Measurements from ENCODE around the gene MICU2. TPM values are rescaled to one million over a fixed set of nuclear protein-coding genes. Genes with fewer than 3 reads are reported as not detected.

The MICU2 gene
- total and polyA plus RNA-seq, 2 experiments from 2014 or later = 51.0 to 122 TPM

GRCh38 chr13:21453387-21454081 is 150.4 kb downstream of the MICU2 start:
- DNase-seq (ENCODE audit: low spot score) = no peak
- Mint-ChIP-seq H3K9me3 (peaks cover 21% of the 10 kb centered on the region), H3K4me3 (no peak overlapping the region), H3K4me1 (peaks cover 10% of the 10 kb centered on the region), H3K27me3 (ENCODE audit: insufficient read depth, low read depth, poor library complexity) (peaks cover 4% of the 10 kb centered on the region), H3K36me3 (ENCODE audit: low read depth) (peaks cover 42% of the 10 kb centered on the region), H3K27ac (no peak overlapping the region)
- Histone ChIP-seq H3K27ac (ENCODE audit: low read depth) (no peak overlapping the region), H4K20me1 (replicated peaks; ENCODE audit: insufficient read depth) (peaks cover 38% of the 10 kb centered on the region), H3K9me2 (ENCODE audit: insufficient read depth) (no peaks in the 10 kb centered on the region), H2AFZ (no peak overlapping the region), H3K4me1 (ENCODE audit: insufficient read depth) (peaks cover 8% of the 10 kb centered on the region), H3K27me3 (ENCODE audit: insufficient read depth) (no peaks in the 10 kb centered on the region), H3K79me2 (replicated peaks; ENCODE audit: insufficient read depth) (peaks cover 96% of the 10 kb centered on the region), H3F3A (replicated peaks; ENCODE audit: low read depth) (no peaks in the 10 kb centered on the region), H3K4me3 (no peak overlapping the region), H3K4me2 (no peak overlapping the region), H3K36me3 (ENCODE audit: insufficient read depth) (no peaks in the 10 kb centered on the region)
- TF ChIP-seq CREB1 (CRISPR knock-in tag; IDR thresholded peaks at IDR 0.05; ENCODE audit: low read depth) (no peak), EZH2phosphoT487 (IDR thresholded peaks at IDR 0.05; ENCODE audit: unreplicated experiment) (no peak), REST (IDR thresholded peaks at IDR 0.05; ENCODE audit: unreplicated experiment) (no peak), ZNF331 (CRISPR knock-in tag; IDR thresholded peaks at IDR 0.05; ENCODE audit: low read depth) (no peak), JUNB (IDR thresholded peaks at IDR 0.05; ENCODE audit: unreplicated experiment) (no peak), CTCF (conservative IDR thresholded peaks at IDR 0.05; ENCODE audit: low read depth in 2 of 2) (no peak), ZNF114 (CRISPR knock-in tag; IDR thresholded peaks at IDR 0.05) (no peak)
- no peak for ATAC-seq

GRCh38 chr13:21450936-21451335 is 153.0 kb downstream of the MICU2 start:
- H2AFZ ChIP-seq = no peak overlapping the region
- no peaks in the 10 kb centered on the region for H3F3A ChIP-seq (replicated peaks; ENCODE audit: low read depth)
- H3K27me3 Mint-ChIP-seq (ENCODE audit: insufficient read depth, low read depth, poor library complexity) = peaks cover 5% of the 10 kb centered on the region
- no peaks in the 10 kb centered on the region for H3K9me2 ChIP-seq (ENCODE audit: insufficient read depth)
- H3K9me3 Mint-ChIP-seq = peaks cover 30% of the 10 kb centered on the region
- H3K4me1 Mint-ChIP-seq = peaks cover 7% of the 10 kb centered on the region
- no peak overlapping the region for H3K4me2 ChIP-seq
- no peak overlapping the region for H3K27ac Mint-ChIP-seq
- peaks cover 52% of the 10 kb centered on the region for H3K36me3 Mint-ChIP-seq (ENCODE audit: low read depth)
- ATAC-seq (no peak), DNase-seq (ENCODE audit: low spot score) (no peak)
- no peak overlapping the region for H3K4me3 ChIP-seq
- no peak overlapping the region for H3K4me3 Mint-ChIP-seq
- peaks cover 82% of the 10 kb centered on the region for H3K79me2 ChIP-seq (replicated peaks; ENCODE audit: insufficient read depth)
- no peaks in the 10 kb centered on the region for H3K36me3 ChIP-seq (ENCODE audit: insufficient read depth)
- H4K20me1 ChIP-seq (replicated peaks; ENCODE audit: insufficient read depth) = peaks cover 32% of the 10 kb centered on the region
- no peaks in the 10 kb centered on the region for H3K27me3 ChIP-seq (ENCODE audit: insufficient read depth)
- no peak overlapping the region for H3K27ac ChIP-seq (ENCODE audit: low read depth)
- peaks cover 8% of the 10 kb centered on the region; the same call in 1 of the 2 replicates for H3K4me1 ChIP-seq (ENCODE audit: insufficient read depth)
- TF ChIP-seq REST (IDR thresholded peaks at IDR 0.05; ENCODE audit: unreplicated experiment) (no peak), NANOG (IDR thresholded peaks at IDR 0.05; ENCODE audit: borderline replicate concordance) (no peak), STAT1 (IDR thresholded peaks at IDR 0.05; ENCODE audit: unreplicated experiment) (no peak), ZNF114 (CRISPR knock-in tag; IDR thresholded peaks at IDR 0.05) (no peak), CREB1 (CRISPR knock-in tag; IDR thresholded peaks at IDR 0.05; ENCODE audit: low read depth) (no peak), CTCF (conservative IDR thresholded peaks at IDR 0.05; ENCODE audit: low read depth in 2 of 2) (no peak), ZNF331 (CRISPR knock-in tag; IDR thresholded peaks at IDR 0.05; ENCODE audit: low read depth) (no peak), ETS1 (IDR thresholded peaks at IDR 0.05) (no peak), JUNB (IDR thresholded peaks at IDR 0.05; ENCODE audit: unreplicated experiment) (no peak)

Measured in GM23338 (cell line).